ENCODE results near the gene LRG1.

DNA sequence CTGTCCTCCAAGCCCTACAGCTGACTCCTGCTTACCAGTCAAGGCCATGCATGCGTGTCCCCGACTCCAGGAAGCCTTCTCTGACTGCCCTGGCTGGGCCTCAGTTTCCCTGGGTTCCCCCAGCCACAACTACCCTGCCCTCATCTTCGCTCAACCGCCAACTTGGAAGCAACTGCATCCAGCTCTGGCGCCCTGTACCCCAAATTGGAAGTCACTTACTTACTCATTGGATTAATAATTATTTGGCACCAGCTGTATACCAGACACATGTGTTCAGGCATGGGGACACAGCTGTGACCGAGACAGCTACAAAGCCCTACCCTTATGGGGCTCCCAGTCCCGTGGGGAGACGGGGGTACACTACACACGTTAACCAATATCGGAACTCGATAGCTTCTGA, 30.6 kb upstream of the LRG1 start:
- no peak for TF ChIP-seq POLR2A (IDR thresholded peaks at IDR 0.05)
- TF ChIP-seq, protein P1, sequence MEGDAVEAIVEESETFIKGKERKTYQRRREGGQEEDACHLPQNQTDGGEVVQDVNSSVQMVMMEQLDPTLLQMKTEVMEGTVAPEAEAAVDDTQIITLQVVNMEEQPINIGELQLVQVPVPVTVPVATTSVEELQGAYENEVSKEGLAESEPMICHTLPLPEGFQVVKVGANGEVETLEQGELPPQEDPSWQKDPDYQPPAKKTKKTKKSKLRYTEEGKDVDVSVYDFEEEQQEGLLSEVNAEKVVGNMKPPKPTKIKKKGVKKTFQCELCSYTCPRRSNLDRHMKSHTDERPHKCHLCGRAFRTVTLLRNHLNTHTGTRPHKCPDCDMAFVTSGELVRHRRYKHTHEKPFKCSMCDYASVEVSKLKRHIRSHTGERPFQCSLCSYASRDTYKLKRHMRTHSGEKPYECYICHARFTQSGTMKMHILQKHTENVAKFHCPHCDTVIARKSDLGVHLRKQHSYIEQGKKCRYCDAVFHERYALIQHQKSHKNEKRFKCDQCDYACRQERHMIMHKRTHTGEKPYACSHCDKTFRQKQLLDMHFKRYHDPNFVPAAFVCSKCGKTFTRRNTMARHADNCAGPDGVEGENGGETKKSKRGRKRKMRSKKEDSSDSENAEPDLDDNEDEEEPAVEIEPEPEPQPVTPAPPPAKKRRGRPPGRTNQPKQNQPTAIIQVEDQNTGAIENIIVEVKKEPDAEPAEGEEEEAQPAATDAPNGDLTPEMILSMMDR (IDR thresholded peaks at IDR 0.05), result no peak

Measured in adrenal gland (tissue), 5 donors.